Stimulated activated CD4-positive, alpha-beta T cell treated with anti-CD3 and anti-CD28 coated beads, Interleukin-12 subunit alpha, Interleukin-12 subunit beta, amount 100 ng/mL, for 24 hours (primary cell): Measurements from ENCODE around the gene ABCG4.
A peak's percentile ranks its signal among the peaks of the same experiment; 100 is the strongest.
"Not testable (repeated sequence)": the region's sequence is repeated elsewhere in the genome, so short reads cannot be mapped to it uniquely, and the experiment has no call there.

Experiments used
- DNase-seq, 2 experiments: peaks; one replicate each; pipeline ENCODE4 v3.0.0-alpha.2; 2020; ENCODE audit warnings: low read depth in 2 of 2

The ABCG4 gene

DNA sequence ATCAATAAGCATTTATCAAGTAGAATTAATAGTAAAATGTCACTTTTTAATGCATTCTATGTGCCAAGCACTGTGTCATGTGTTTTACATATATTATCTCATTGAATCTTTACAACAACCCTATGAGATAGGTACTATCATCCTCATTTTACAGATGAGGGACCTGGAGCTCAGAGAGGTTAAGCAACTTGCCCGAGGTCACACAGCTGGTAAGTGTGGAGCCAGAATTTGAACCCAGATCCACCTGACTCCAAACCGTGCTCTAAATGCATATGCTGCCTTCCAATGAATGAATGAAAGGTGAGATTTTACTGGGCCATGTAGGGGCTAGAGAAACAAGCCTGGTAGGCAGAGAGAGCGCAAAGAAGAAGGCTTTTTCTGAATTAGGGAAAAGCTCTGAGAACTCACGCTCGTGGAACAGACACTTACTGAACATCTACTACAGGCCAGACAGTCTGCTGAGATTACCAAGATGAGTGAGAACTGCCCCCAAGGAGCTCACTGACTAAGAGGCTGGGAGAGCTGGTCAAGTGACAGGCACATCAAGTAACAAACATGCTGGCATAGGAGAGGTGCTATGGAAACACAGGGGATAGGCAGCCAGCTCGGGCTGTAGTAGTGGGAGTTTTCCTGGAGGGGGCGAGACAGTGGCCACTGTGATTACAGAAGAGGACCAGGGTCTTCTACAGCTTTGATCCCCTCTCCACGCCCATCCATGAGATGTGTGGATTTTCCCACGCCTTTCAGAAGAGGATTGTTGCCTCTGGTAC lies 4.4 kb downstream of the ABCG4 start:
- DNase-seq: no peak

DNA sequence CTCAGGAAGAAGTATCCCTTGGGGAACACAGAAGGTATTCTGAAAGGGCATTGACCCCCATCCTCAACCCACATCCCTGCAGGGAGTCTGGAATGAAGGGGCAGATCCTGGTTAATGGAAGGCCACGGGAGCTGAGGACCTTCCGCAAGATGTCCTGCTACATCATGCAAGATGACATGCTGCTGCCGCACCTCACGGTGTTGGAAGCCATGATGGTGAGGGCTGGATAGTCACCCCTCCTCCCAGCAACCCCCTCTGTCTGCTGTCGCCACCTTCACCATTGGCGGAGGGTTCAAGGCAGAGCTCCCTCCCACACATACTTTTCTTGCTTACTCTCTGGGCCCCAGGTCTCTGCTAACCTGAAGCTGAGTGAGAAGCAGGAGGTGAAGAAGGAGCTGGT lies 5.3 kb downstream of the ABCG4 start:
- DNase-seq: no peak

DNA sequence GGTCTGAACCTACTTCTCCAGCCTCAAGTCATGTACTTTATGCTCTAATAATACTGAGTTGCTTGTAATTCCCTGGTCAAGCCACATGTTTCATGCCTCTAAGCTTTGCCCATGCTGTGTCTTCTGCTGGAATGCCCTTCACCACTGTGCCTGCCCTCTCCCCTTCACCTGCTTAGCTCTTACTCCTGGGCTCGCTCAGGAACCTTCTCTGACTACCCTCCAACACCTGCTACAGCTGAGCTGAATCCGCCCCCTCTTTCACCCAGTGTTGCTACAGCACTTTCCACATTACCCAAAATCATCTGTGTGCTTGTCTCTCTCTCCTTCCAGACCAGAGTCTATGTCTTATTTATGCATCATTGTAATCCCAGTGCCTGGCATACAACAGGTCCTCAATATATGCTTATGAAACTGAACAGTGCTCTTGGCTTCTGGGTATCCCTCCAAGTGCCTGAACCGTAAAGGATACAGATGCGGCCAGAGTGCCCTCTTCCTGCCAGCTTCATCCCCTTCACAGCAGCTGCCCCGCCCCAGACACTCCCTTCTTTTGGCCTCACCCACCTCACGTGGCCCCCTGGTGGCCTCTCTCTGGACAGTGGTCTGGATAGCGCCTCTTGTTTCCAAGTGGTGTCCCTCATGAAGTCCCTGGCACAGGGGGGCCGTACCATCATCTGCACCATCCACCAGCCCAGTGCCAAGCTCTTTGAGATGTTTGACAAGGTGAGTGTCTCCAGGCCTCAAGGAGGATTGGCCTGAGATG lies 7.1 kb downstream of the ABCG4 start:
- DNase-seq: no peak

DNA sequence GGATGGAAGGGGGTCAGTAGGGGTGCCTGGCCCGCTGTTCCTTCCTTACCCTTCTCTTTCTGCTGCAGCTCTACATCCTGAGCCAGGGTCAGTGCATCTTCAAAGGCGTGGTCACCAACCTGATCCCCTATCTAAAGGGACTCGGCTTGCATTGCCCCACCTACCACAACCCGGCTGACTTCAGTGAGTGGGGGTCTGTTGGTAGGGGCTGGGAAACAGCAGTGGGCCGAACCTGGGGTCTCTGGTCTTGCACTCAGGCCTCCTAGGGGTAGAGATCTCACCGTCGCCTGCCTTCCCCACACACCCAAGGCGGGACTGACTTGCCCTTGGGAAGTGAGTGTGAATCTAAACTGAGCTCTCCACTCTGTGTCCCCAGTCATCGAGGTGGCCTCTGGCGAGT lies 7.6 kb downstream of the ABCG4 start:
- no peak for DNase-seq

DNA sequence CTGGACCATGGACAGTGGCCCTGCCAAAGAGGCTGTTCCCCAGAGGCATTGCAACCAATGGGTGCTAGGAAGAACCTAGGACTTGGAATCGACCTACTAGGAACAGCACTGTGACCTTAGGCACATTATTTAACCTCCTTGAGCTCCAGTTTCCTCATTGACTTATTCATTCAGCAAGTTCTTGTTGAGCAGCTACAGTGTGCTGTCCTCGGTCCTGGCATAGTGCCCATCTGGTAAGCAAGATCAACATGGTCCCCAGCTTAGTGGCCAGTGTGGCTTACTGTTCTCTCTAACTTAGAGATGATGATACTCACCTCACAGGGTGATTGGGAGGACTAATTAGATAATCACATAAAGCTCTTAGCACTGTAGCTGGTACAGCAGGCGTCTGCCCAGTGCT lies 8.2 kb downstream of the ABCG4 start:
- DNase-seq: no peak

DNA sequence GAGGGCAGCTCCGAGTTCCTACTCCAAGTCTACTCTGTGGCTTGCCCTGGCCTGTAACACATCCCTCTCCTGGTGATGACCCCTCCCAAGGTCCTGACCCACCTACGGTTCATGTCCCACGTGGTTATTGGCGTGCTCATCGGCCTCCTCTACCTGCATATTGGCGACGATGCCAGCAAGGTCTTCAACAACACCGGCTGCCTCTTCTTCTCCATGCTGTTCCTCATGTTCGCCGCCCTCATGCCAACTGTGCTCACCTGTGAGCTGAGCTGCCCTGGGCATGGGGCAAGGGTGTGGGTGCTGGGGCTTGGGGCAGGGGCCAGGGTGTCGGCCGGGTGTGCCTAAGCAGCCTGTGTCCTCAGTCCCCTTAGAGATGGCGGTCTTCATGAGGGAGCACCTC lies 9.6 kb downstream of the ABCG4 start:
- DNase-seq: no peak

DNA sequence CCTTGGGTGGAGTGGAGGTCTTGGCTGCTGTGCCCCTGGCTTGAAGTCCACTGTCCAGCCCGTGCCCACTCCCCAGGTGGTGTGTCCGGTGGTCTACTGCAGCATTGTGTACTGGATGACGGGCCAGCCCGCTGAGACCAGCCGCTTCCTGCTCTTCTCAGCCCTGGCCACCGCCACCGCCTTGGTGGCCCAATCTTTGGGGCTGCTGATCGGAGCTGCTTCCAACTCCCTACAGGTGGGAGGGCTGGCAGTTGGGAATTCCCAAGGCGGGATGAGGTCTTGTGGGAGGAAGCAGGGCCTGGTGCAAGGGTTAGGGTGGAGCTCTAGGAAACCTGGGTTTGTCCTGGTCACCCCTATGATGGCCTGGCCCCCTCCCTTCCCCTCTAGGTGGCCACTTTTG lies 11.3 kb downstream of the ABCG4 start:
- DNase-seq: no peak

DNA sequence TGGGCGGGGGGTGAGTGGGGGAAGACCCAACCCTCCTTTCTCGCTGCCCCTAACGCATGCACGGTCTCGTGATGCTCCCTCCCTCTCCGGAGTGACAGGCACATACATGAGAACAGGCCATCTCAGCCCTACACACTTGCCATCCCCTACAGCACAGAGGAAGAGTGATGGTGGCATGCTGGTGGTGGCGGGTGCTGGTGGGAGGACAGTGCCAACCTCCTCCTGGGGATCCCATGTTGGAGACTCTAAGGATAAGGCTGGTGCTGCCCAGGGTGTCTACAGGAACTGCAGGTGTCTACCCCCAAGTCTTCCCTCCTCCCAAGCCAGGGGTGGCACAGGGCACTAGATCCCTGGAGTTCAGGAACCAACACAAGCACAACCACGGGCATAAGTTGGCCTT lies 13.0 kb downstream of the ABCG4 start:
- no peak for DNase-seq

DNA sequence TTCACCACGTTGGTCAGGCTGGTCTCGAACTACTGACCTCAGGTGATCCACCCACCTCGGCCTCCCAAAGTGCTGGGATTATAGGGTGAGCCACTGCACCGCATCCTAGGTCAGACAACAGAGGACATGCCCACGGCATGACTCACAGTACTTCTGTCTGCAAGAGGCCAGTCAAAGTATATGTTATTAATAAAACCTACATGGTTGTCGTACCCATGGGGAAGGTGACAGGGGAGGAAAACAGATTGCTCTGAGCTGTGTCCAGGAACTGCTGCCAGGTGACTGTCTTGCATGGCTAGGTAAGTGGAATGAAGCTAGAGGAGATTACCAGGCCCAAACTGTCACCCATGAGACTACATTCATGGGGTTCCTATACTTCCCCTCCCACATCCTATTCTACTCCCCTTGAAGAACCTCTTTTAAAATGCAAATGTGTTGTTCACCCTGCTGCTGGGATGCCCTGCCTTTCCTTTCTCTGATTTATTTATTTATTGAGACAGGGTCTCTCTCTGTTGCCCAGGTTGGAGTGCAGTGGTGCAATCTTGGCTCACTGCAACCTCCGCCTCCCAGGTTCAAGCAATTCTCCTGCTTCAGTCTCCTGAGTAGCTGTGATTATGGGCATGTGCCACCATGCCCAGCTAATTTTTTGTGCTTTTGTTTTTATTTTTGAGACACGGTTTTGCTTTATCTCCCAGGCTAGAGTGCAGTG lies 17.7 kb downstream of the ABCG4 start:
- DNase-seq: no peak

DNA sequence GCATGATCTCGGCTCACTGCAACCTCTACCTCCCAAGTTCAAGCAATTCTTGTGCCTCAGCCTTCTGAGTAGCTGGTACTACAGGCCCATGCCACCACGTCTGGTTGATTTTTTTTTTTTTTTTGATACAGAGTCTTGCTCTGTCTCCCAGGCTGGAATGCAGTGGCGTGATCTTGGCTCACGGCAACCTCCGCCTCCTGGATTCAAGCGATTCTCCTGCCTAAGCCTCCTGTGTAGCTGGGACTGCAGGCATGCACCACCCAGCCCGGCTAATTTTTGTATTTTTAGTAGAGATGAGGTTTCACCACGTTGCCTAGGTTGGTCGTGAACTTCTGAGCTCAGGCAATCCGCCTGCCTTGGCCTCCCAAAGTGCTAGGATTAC lies 18.2 kb downstream of the ABCG4 start:
- DNase-seq: not testable (repeated sequence)

DNA sequence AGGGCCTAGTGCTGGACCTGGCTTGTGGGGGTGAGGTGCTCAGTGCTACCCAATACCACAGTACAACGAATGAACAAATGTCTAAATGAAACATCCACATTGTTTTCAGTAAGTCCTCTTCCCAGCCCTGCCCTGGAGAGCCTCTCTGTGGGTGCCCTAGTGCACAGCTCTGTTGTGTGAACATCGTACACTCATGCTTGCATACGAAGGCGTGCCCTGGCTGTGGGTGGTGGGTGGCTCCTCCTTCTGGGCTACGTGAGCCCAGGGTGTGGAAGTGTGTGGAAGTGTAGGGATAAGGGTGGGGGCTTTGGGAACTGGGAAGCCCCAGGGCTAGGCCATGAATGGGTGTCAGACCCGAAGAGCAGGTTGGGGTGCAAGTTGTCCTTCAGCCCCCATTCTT lies 19.1 kb downstream of the ABCG4 start:
- no peak for DNase-seq

DNA sequence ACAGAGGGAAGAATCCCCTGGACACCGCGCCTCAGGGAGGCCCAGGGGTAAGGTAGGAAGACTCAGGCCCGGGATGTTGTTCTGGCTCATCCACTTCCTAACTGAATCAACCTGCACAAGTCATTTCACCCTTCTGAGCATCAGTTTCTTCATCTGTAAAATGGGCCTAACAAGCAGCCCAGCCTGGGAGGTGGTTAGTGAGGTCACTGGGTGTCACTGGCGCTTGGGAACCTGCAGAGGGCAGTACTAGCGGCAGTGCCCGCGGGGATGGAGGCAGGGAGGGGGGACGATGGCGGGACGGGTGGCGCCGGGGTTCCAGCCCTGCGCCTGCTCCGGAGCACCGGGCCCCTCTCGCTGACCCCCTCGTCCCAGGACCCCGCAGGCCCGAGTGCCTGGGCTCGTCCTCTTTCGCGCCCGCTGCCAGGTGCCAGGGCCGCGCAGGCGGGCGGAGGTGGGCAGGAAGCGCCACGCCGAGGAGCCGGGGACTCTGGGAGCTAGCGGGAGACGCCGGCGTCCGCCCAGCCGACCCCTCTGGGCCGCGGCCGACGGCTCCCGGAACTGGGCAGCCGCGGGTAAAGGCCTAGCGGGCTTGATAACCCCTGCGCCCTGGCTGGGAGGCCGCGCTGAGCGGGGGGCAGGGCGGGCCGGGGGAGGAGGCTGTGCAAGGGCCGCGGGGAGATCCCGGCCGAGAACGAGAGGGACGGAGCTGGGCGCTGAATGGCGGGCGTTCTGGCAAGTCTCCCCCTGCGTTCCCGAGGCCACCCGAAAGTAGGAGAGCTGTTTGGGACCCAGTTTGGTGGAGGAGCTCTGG lies 19.8 kb downstream of the ABCG4 start, which contains the start of gene NLRX1:
Gene NLRX1, plus strand, starts transcription at position 255 of the 811 bp plus-strand sequence. CDS start 2,679 bp downstream, outside the sequence.
- peak; percentile 75 to 82 for DNase-seq

DNA sequence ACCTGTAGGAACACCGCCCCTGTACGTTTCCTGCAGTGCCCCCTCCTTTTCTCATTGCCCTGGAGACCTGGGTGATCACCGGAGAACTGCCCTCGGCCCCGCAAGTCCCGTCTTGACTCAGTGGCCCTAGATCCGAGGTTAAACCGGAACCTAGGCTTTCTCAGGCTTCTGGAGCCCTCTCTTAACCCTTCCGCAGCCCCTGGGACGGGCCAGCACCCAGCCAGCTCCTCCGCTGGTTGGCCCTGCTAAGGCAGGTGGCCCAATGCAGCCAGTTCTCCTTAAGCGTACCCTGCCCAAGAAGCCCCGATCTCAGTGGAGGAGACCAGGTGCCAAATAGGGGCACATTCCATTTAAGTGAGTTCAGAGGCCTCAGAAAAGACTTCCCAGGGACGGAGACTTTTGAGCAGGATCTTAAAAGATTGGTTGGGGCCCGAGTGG lies 20.4 kb downstream of the ABCG4 start:
- DNase-seq: peak in 1 of 2 experiments; percentile 28

DNA sequence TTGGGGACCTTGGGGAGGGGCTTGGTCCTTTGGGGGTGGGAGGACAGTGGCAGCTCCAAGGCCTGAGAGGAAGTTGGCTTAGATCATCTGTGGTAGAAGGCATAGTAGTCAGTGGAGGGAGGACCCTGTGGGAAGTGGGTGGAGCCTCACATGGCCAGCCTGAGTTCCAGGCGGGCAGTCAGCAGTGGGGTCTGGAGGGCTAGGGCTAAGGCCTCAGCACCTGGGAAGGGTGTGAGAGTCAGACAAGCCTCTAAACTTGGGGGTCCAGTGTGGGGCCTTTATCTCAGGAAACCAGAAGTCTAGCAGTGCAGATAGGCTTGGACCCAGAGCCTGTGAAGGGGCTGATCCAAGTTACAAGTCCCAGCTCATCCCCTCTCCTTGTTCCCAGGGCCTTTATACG lies 23.7 kb downstream of the ABCG4 start:
- no peak for DNase-seq

DNA sequence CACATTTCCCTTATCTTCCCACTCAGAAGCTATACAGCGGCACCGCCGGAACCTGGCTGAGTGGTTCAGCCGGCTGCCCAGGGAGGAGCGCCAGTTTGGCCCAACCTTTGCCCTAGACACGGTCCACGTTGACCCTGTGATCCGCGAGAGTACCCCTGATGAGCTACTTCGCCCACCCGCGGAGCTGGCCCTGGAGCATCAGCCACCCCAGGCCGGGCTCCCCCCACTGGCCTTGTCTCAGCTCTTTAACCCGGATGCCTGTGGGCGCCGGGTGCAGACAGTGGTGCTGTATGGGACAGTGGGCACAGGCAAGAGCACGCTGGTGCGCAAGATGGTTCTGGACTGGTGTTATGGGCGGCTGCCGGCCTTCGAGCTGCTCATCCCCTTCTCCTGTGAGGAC lies 24.6 kb downstream of the ABCG4 start:
- DNase-seq: no peak

DNA sequence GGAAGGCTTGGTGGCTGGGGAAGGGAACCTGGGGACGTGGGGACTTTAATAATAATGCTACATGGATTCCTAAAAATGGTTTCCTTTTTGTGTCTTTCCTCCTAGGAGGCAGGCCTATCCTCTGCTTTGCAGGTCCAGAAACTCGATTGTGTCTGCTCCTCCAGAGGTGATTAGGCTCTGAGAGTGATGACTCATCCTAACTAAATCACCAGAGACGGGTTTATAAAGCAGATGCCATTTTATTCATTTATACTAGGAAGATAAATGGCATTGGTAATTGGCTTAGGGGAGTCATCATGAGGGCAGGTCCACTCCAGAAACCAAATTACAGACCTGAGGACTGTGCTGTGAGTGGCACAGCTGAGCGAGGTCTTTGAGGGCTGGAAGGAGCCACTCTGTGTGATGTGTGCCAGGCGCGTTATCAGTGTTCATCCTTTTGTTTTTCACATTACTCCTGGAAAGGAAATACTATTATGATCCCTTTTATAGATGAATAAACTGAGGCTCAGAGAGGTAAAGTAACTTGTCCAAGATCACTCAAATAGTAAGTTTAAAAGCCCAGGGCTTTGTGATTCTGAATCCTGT lies 26.7 kb downstream of the ABCG4 start:
- no peak for DNase-seq

DNA sequence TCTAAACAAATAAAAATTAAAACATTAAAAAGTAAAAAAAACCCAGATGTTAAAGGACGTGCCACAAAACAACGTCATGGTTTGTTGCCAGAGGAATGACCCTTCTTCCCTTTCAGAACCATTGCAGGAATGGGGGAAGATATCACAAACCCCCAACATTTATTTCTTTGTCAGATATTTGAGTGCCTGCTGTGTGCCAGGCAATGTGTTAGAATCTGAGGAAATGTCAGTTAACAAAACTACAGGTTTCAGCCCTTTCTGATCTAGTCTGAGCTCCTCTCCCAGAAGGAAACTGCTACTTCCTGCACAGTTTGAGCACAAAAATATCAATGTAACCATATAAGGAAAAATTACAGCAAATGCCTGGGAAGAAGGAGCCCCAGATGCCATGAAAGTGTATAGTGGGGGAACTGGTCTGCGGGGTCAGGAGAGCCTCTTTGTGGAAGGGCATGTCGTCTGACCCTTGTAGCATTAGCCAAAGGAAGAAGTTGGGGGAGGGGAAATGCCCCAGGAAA lies 29.4 kb downstream of the ABCG4 start:
- no peak for DNase-seq

DNA sequence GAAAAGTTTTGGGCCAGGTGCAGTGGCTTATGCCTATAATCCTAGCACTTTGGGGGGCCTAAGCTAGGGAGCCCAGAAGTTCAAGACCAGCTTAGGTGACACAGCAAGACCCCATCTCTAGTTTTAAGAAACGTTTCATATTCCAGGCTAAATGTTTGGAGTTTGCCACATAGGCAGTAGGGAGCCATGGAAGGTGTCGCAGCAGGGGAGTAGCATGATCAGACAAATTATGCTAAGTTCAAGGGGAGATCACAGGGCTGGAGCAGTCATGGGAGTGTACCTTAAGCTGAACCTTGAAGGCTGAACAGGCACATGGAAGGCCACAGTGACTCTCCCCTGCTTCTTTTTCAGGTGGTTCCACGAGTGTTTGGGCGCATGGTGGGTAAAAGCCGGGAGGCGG lies 30.5 kb downstream of the ABCG4 start:
- no peak for DNase-seq

DNA sequence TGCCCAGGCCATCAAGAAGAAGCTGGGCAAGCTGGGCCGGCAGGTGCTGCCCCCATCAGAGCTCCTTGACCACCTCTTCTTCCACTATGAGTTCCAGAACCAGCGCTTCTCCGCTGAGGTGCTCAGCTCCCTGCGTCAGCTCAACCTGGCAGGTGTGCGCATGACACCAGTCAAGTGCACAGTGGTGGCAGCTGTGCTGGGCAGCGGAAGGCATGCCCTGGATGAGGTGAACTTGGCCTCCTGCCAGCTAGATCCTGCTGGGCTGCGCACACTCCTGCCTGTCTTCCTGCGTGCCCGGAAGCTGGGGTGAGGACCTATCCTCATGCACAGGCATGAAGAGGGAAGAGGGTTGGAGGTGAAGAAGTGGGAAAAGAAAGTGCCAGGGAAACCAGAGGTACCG lies 31.1 kb downstream of the ABCG4 start:
- no peak for DNase-seq

DNA sequence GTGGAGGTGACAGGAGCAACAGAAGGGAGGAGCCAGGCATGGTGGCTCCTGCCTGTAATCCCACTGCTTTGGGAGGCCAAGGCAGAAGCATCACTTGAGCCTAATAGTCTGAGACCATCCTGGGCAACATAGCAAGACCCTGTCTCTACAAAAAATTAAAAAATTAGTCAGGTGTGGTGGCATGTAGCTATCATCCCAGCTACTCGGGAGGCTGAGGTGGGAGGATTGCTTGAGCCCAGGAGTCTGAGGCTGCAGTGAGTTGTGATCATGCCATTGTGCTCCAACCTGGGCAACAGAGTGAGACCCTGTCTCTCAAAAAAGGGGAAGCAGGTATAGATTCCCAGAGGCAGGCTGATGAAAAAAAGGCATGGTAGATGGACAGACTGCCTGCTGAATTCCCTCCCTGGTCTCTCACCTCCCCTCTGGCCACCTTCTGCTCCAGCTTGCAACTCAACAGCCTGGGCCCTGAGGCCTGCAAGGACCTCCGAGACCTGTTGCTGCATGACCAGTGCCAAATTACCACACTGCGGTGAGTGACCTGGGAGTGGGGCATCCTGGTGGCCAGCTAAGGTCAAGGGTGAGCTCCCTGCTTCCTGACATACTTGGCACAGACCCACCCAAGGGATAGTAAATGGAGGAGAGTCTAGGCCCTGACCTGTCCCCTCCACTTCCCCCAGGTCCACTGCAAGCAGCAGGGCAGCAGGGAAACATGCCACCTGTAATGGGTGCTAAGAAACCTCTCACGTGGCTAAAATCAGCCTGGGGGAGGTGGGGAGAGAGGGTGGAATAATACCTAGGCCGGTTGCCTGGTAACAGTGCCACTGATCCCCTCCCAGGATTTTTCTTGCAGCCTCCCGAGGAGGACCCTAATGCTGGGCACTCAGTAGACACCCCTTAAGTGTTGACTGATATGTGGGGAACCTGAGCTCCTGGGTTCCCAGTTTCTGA lies 32.2 kb downstream of the ABCG4 start:
- DNase-seq: no peak
